Transverse colon (tissue), 4 donors: ENCODE data around the gene ZFAND2B. TPM values are rescaled to one million over a fixed set of nuclear protein-coding genes. Genes with fewer than 3 reads are reported as not detected.

Experiments
- DNase-seq: peaks from one replicate; pipeline ENCODE4 v3.0.0-alpha.2; 2019
- H3K27ac ChIP-seq, 4 donors: fragments of 200-600 bp; sonication (generic); 2 replicates each; pipeline ENCODE4 v1.5.1; 2016 to 2018; ENCODE audit warnings: inconsistent platforms in 4 of 4
- H3K27me3 ChIP-seq: fragments of 200-600 bp; sonication (generic); 2 replicates; pipeline ENCODE4 v1.5.1; 2017; ENCODE audit warnings: inconsistent platforms
- H3K36me3 ChIP-seq, 4 donors: fragments of 200-600 bp; sonication (generic); 2 replicates each; pipeline ENCODE4 v1.5.1; 2017 to 2019; ENCODE audit warnings: inconsistent platforms in 4 of 4
- H3K4me1 ChIP-seq, 4 donors: fragments of 200-600 bp; sonication (generic); 2 replicates each; pipeline ENCODE4 v1.5.1; 2017 to 2020; ENCODE audit warnings: inconsistent platforms in 4 of 4
- H3K4me3 ChIP-seq, 4 donors: fragments of 200-600 bp; sonication (generic); 1 replicate in 1 of 4; 2 replicates in 3 of 4; pipeline versions ENCODE4 v1.5.1 to v1.6.1; 2017 to 2019; ENCODE audit warnings: inconsistent platforms in 4 of 4
- H3K9me3 ChIP-seq, 2 donors: fragments of 200-600 bp; sonication (generic); 2 replicates each; pipeline ENCODE4 v1.5.1; 2017 to 2019; ENCODE audit warnings: inconsistent platforms in 2 of 2
- CTCF ChIP-seq, 5 experiments: fragments of 200-600 bp in 3 of 5; fragments of 450-650 bp in 2 of 5; sonication (generic) in 3 of 5; IDR thresholded peaks; 1 replicate in 2 of 5; 2 replicates in 3 of 5; pipeline ENCODE4 v1.5.1; 2016 to 2017; ENCODE audit warnings: antibody characterized with exemption in 5 of 5, inconsistent platforms in 3 of 5, mild to moderate bottlenecking in 2 of 5, moderate library complexity in 1 of 5
- EP300 ChIP-seq: sonication (generic); formaldehyde crosslinking; IDR thresholded peaks from one replicate; pipeline ENCODE4 v1.6.1; 2017; ENCODE audit warnings: antibody characterized with exemption, low read depth
- POLR2A ChIP-seq: fragments of 450-650 bp; IDR thresholded peaks from one replicate; pipeline ENCODE4 v1.6.1; 2016; ENCODE audit warnings: antibody characterized with exemption, mild to moderate bottlenecking, moderate library complexity
- POLR2AphosphoS5 ChIP-seq, 3 donors: sonication (generic); formaldehyde crosslinking; IDR thresholded peaks; one replicate each; pipeline ENCODE4 v1.6.1; 2016; ENCODE audit warnings: antibody characterized with exemption in 3 of 3
- WGBS, 2 donors: methylation state at CpG; one replicate each; pipeline ENCODE4 v1.1.5; 2018; ENCODE audit warnings: low coverage in 1 of 2; 5-methylcytosine and 5-hydroxymethylcytosine counted together
- in situ Hi-C, 4 donors: fragments of 200-750 bp; cut with MboI; loops; one replicate each; pipeline versions ENCODE4 v1.15.0 to v1.15.1; 2017; ENCODE audit warnings: low sequenced_read_pairs in 3 of 4, low pct_ligation_motif_present in 1 of 4, low pct_unique_long_range_greater_than_20kb in 1 of 4
- intact Hi-C: fragments of 100-400 bp; cut with DNase I; formaldehyde crosslinking; loops from one replicate; pipeline ENCODE4 v1.15.1; 2023; ENCODE audit warnings: low total_unique reads
- total RNA-seq, 4 donors: library from RNA; depleted of rRNA; stranded (reverse); fragments of >200 nt; gene quantifications; one replicate each; pipeline ENCODE4 v1.1.0, GENCODE V29; 2016

ZFAND2B gene
- total RNA-seq, 4 donors from 2014 or later, result 90.2 to 156 (median 119) TPM

- no peaks in the 10 kb centered on the region for H3K27me3 ChIP-seq
- no peaks in the 10 kb centered on the region for H3K9me3 ChIP-seq
- H3K4me3 ChIP-seq, result peak overlapping the region; percentile 78 to 90 (median 81)
- intact Hi-C loops, result loop anchor here (10.0 kb wide), 2 partner anchors 63 to 67 kb away; partner anchors contain the start of gene NHEJ1
- in situ Hi-C loops, result no loop called here
- peaks cover 0 to 37% (median 17%) of the 10 kb centered on the region in 4 donors for H3K36me3 ChIP-seq
- H3K4me1 ChIP-seq, result peaks cover 18 to 36% (median 30%) of the 10 kb centered on the region in 4 donors
- no peak for TF ChIP-seq POLR2AphosphoS5 (IDR thresholded peaks at IDR 0.05)
- no peak for TF ChIP-seq EP300
- no peak for TF ChIP-seq CTCF (IDR thresholded peaks at IDR 0.05)
- TF ChIP-seq POLR2A, result no peak
- peak overlapping the region; percentile 92 to 98 (median 96) for H3K27ac ChIP-seq
- no peak for DNase-seq
- 45 to 79% methylated on average over 2 to 7 of the region's 7 CpGs for WGBS, 2 donors
Measured at GRCh38 chr2:219228041-219228910, 21.7 kb downstream of the ZFAND2B start.

- H3K27me3 ChIP-seq, result no peaks in the 10 kb centered on the region
- H3K36me3 ChIP-seq, result peaks cover 0 to 37% (median 17%) of the 10 kb centered on the region in 4 donors
- intact Hi-C loops (loop anchor here (10.0 kb wide), 2 partner anchors 64 to 66 kb away; partner anchors contain the start of gene NHEJ1), in situ Hi-C loops (no loop called here)
- H3K4me1 ChIP-seq, result peaks cover 18 to 36% (median 30%) of the 10 kb centered on the region in 4 donors
- WGBS, 2 donors, result 5% methylated on average over 10 of the region's 19 CpGs; no CpG with 5 or more reads in 1 of the 2 donors
- no peaks in the 10 kb centered on the region for H3K9me3 ChIP-seq
- no peak for TF ChIP-seq CTCF (IDR thresholded peaks at IDR 0.05)
- TF ChIP-seq POLR2AphosphoS5 (IDR thresholded peaks at IDR 0.05), result no peak
- no peak for TF ChIP-seq EP300
- TF ChIP-seq POLR2A, result no peak
- H3K4me3 ChIP-seq, result peak overlapping the region; percentile 78 to 90 (median 81)
- DNase-seq, result no peak
- peak overlapping the region; percentile 92 to 98 (median 96) for H3K27ac ChIP-seq
Measured at GRCh38 chr2:219228911-219229304, 22.3 kb downstream of the ZFAND2B start.

- WGBS, 2 donors, result 0% methylated on average over 48 of the region's 80 CpGs; no CpG with 5 or more reads in 1 of the 2 donors
- H3K27me3 ChIP-seq, result no peaks in the 10 kb centered on the region
- DNase-seq, result peak; percentile 99
- peak within 1 kb of the TSS; percentile 92 to 98 (median 96) for H3K27ac ChIP-seq
- no peak for TF ChIP-seq EP300
- peak; percentile 94 to 99 (median 97) for TF ChIP-seq POLR2AphosphoS5 (IDR thresholded peaks at IDR 0.05)
- TF ChIP-seq CTCF (IDR thresholded peaks at IDR 0.05), result peak in 1 of 5 experiments; percentile 28
- peak; percentile 94 for TF ChIP-seq POLR2A
- H3K4me3 ChIP-seq, result peak within 1 kb of the TSS; percentile 78 to 90 (median 81)
- in situ Hi-C loops, result no loop called here
- intact Hi-C loops, result loop anchor here (10.0 kb wide), 2 partner anchors 65 kb away; partner anchors contain the start of gene NHEJ1
- peaks cover 18 to 36% (median 30%) of the 10 kb centered on the region in 4 donors for H3K4me1 ChIP-seq
- H3K36me3 ChIP-seq, result peaks cover 0 to 37% (median 17%) of the 10 kb centered on the region in 4 donors
- no peaks in the 10 kb centered on the region for H3K9me3 ChIP-seq
Measured at GRCh38 chr2:219229305-219230058, 22.9 kb downstream of the ZFAND2B start, which contains the start of the genes ANKZF1 and ATG9A. ANKZF1 (plus strand) TSS chr2:219229806; CDS start chr2:219230258, 452 bp downstream. ATG9A (minus strand) TSS chr2:219229636; CDS start chr2:219228024, 1,612 bp downstream.
